SIG-M5 treated with dmso at 0.1 percent for 504 hours (cell line): ENCODE data around the gene ADGRA1.

ENCODE experiments used
- DNase-seq: peaks from one replicate; lab custom pipeline; 2025; ENCODE audit not compliant: unreplicated experiment; lab: John Stamatoyannopoulos, UW

ADGRA1 gene

GRCh38 chr10:133075346-133076137 is 12.2 kb upstream of the ADGRA1 start:
- DNase-seq = no peak

- no peak for DNase-seq
Measured at GRCh38 chr10:133076274-133077038, 11.3 kb upstream of the ADGRA1 start.

- no peak for DNase-seq
Measured at GRCh38 chr10:133079836-133080682, 7.7 kb upstream of the ADGRA1 start.

- no peak for DNase-seq
Measured at GRCh38 chr10:133080683-133081040, 7.1 kb upstream of the ADGRA1 start.

GRCh38 chr10:133081636-133082035 is 6.1 kb upstream of the ADGRA1 start:
- no peak for DNase-seq

- DNase-seq = no peak
Measured at GRCh38 chr10:133082685-133083421, 4.9 kb upstream of the ADGRA1 start.

GRCh38 chr10:133083422-133084100 is 4.2 kb upstream of the ADGRA1 start:
- DNase-seq = no peak

GRCh38 chr10:133084491-133084890 is 3.2 kb upstream of the ADGRA1 start:
- DNase-seq = no peak

- DNase-seq = no peak
Measured at GRCh38 chr10:133085251-133086125, 2.2 kb upstream of the ADGRA1 start.

GRCh38 chr10:133086247-133086646 is 1.5 kb upstream of the ADGRA1 start:
- no peak for DNase-seq

- no peak for DNase-seq
Measured at GRCh38 chr10:133087045-133087678, 562 bp upstream of the ADGRA1 start.

- DNase-seq = no peak
Measured at GRCh38 chr10:133088179-133088955, 643 bp downstream of the ADGRA1 start.

GRCh38 chr10:133088956-133089800 is 1.5 kb downstream of the ADGRA1 start:
- no peak for DNase-seq

- DNase-seq = no peak
Measured at GRCh38 chr10:133090101-133090500, 2.4 kb downstream of the ADGRA1 start.

GRCh38 chr10:133090654-133091053 is 2.9 kb downstream of the ADGRA1 start:
- no peak for DNase-seq

- DNase-seq = no peak
Measured at GRCh38 chr10:133091316-133091715, 3.6 kb downstream of the ADGRA1 start.

- DNase-seq = no peak
Measured at GRCh38 chr10:133093291-133093690, 5.6 kb downstream of the ADGRA1 start.
